Sigmoid colon (tissue), 7 donors: Measurements from ENCODE around the gene CCDC102A. TPM values are rescaled to one million over a fixed set of nuclear protein-coding genes. Genes with fewer than 3 reads are reported as not detected.

Experiments used
- DNase-seq: peaks from one replicate; pipeline ENCODE4 v3.0.0-alpha.2; 2019
- H3K27ac ChIP-seq, 4 donors: fragments of 200-600 bp; sonication (generic); one replicate each; pipeline ENCODE4 v1.5.1; 2016 to 2019; ENCODE audit warnings: mild to moderate bottlenecking in 1 of 4
- H3K27me3 ChIP-seq, 3 donors: fragments of 200-600 bp; sonication (generic); one replicate each; pipeline ENCODE4 v1.5.1; 2019; ENCODE audit warnings: mild to moderate bottlenecking in 1 of 3
- H3K36me3 ChIP-seq, 4 donors: fragments of 200-600 bp; sonication (generic); one replicate each; pipeline ENCODE4 v1.5.1; 2016 to 2019
- H3K4me1 ChIP-seq, 4 donors: fragments of 200-600 bp; sonication (generic); one replicate each; pipeline ENCODE4 v1.5.1; 2017 to 2019
- H3K4me3 ChIP-seq, 4 donors: fragments of 200-600 bp; sonication (generic); one replicate each; pipeline ENCODE4 v1.5.1; 2017 to 2019; ENCODE audit warnings: mild to moderate bottlenecking in 2 of 4, moderate library complexity in 1 of 4
- H3K9me3 ChIP-seq, 4 donors: fragments of 200-600 bp in 3 of 4; sonication (generic) in 3 of 4; one replicate each; pipeline versions ENCODE4 v1.5.1 to v1.6.1; 2013 to 2019
- EP300 ChIP-seq, 4 donors: sonication (generic); formaldehyde crosslinking; IDR thresholded peaks; one replicate each; pipeline ENCODE4 v1.6.1; 2017; ENCODE audit warnings: antibody characterized with exemption in 4 of 4
- POLR2A ChIP-seq, 2 donors: fragments of 450-650 bp; IDR thresholded peaks; one replicate each; pipeline ENCODE4 v1.6.1; 2016; ENCODE audit warnings: antibody characterized with exemption in 2 of 2, mild to moderate bottlenecking in 2 of 2, moderate library complexity in 2 of 2
- POLR2AphosphoS5 ChIP-seq, 4 donors: sonication (generic); formaldehyde crosslinking; IDR thresholded peaks; one replicate each; pipeline ENCODE4 v1.6.1; 2017; ENCODE audit warnings: antibody characterized with exemption in 4 of 4
- WGBS, 2 donors: extraction: QIAGEN DNeasy Blood & Tissue Kit; methylation state at CpG; one replicate each; pipeline ENCODE4 v1.1.7; 2013; 5-methylcytosine and 5-hydroxymethylcytosine counted together
- intact Hi-C: fragments of 100-400 bp; cut with DNase I; formaldehyde crosslinking; loops from one replicate; pipeline ENCODE4 v1.15.1; 2023
- polyA plus RNA-seq, 3 donors: library from polyadenylated mRNA; stranded (reverse); fragments of 200-250 nt; gene quantifications; one replicate each; pipeline ENCODE4 v1.2.3, GENCODE V29; 2013
- total RNA-seq, 4 donors: library from RNA; depleted of rRNA; stranded (reverse); fragments of >200 nt; gene quantifications; one replicate each; pipeline ENCODE4 v1.1.0, GENCODE V29; 2016
- TF ChIP-seq, protein P1 (sequence below), 4 experiments: fragments of 450-650 bp in 3 of 4; fragments of 200-600 bp in 1 of 4; IDR thresholded peaks; one replicate each; pipeline ENCODE4 v1.5.1; 2016 to 2019; ENCODE audit warnings: antibody characterized with exemption in 4 of 4, mild to moderate bottlenecking in 3 of 4, moderate library complexity in 2 of 4
- donor health status: healthy with polysubstance abuse.
- donor health status: Bipolar disorder and iron deficiency.
- donor health status: healthy.

The CCDC102A gene
- total and polyA plus RNA-seq, 7 donors = 1.6 to 46.8 (median 17.8) TPM

DNA sequence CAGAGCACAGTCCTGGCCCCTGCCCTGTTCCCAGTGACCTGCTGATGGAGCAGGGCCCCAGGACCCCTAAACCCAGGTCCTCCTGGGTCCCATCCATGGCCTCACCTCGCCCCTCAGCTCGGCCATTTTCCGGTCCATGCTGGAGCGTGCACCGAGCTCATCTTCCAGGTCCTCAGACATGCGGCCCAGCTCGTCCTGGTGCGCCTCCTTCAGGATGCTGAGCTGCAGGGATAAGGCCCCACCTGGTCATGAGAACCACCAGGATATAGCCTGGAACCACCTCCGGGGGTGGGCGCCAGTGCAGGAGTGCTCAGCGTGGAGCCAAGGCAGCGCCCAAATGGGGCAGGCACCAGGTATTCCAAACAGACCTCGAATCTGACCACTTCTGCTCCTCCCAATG is 17.9 kb downstream of the CCDC102A start:
- 81 to 89% methylated on average over 13 of the region's 13 CpGs for WGBS, 2 donors
- TF ChIP-seq POLR2A (IDR thresholded peaks at IDR 0.05) = no peak
- no peak for TF ChIP-seq POLR2AphosphoS5 (IDR thresholded peaks at IDR 0.05)
- no peak for TF ChIP-seq EP300 (IDR thresholded peaks at IDR 0.05)
- TF ChIP-seq, protein P1, sequence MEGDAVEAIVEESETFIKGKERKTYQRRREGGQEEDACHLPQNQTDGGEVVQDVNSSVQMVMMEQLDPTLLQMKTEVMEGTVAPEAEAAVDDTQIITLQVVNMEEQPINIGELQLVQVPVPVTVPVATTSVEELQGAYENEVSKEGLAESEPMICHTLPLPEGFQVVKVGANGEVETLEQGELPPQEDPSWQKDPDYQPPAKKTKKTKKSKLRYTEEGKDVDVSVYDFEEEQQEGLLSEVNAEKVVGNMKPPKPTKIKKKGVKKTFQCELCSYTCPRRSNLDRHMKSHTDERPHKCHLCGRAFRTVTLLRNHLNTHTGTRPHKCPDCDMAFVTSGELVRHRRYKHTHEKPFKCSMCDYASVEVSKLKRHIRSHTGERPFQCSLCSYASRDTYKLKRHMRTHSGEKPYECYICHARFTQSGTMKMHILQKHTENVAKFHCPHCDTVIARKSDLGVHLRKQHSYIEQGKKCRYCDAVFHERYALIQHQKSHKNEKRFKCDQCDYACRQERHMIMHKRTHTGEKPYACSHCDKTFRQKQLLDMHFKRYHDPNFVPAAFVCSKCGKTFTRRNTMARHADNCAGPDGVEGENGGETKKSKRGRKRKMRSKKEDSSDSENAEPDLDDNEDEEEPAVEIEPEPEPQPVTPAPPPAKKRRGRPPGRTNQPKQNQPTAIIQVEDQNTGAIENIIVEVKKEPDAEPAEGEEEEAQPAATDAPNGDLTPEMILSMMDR (IDR thresholded peaks at IDR 0.05) = no peak
- intact Hi-C loops = loop anchor here (5.0 kb wide), 2 partner anchors 56 to 216 kb away; partner anchors contain the start of gene POLR2C
- H3K36me3 ChIP-seq = peaks cover 9 to 50% (median 21%) of the 10 kb centered on the region in 4 donors
- H3K9me3 ChIP-seq = no peaks in the 10 kb centered on the region
- DNase-seq = no peak
- no peaks in the 10 kb centered on the region for H3K27me3 ChIP-seq
- no peak overlapping the region for H3K27ac ChIP-seq
- peaks cover 0 to 4% (median 3%) of the 10 kb centered on the region in 4 donors for H3K4me1 ChIP-seq
- no peak overlapping the region for H3K4me3 ChIP-seq

DNA sequence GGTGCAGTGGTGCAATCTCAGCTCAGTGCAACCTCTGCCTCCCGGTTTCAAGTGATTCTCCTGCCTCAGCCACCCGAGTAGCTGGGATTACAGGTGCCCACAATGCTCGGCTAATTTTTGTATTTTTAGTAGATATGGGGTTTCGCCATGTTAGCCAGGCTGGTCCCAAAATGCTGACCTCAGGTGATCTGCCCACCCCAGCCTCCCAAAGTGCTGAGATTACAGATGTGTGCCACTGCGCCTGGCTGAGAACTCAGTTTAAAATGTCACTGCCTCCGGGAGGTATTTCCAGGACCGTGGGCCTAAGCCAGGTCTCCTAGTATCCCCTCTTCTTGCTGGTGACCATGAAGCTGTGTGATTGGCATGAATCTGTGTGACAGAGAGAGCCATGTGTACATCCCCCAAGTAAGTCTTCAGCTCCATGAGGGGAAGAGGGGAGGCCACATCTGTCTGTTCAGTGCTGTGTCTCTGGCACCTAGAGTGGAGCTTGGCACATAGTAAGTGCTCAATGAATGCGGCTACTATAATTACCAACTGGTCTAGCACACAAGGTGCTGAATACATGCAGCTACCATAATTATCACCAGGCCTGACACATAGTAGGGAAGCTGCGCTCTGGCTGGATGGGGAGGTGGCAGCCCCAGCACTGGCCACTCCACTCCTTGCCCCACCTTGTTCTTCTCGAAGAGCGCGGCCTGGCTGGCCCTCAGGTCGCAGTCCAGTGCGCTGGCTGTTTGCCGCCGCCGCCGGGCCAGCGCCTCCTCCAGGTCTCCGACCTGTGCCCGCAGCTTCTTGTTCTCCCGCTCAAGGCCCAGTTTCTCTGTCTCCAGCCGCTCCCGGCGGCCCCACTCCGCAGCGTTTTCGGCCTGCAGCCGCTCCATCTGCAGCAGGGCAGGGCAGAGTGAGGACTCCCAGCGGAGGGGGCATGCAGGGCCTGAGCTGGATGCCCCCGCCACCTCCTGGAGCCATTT is 18.7 kb downstream of the CCDC102A start:
- peaks cover 0 to 12% (median 7%) of the 10 kb centered on the region in 4 donors for H3K4me1 ChIP-seq
- no peak overlapping the region for H3K4me3 ChIP-seq
- intact Hi-C loops = loop anchor here (5.0 kb wide), 2 partner anchors 55 to 215 kb away; partner anchors contain the start of gene POLR2C
- H3K9me3 ChIP-seq = no peaks in the 10 kb centered on the region
- H3K27me3 ChIP-seq = no peaks in the 10 kb centered on the region
- no peak overlapping the region for H3K27ac ChIP-seq
- 93 to 95% methylated on average over 31 of the region's 31 CpGs for whole genome bisulfite sequencing, 2 donors
- no peak for TF ChIP-seq POLR2AphosphoS5 (IDR thresholded peaks at IDR 0.05)
- no peak for TF ChIP-seq POLR2A (IDR thresholded peaks at IDR 0.05)
- TF ChIP-seq, protein P1 (IDR thresholded peaks at IDR 0.05) = no peak
- TF ChIP-seq EP300 (IDR thresholded peaks at IDR 0.05) = no peak
- H3K36me3 ChIP-seq = peaks cover 9 to 49% (median 21%) of the 10 kb centered on the region in 4 donors
- DNase-seq = no peak

DNA sequence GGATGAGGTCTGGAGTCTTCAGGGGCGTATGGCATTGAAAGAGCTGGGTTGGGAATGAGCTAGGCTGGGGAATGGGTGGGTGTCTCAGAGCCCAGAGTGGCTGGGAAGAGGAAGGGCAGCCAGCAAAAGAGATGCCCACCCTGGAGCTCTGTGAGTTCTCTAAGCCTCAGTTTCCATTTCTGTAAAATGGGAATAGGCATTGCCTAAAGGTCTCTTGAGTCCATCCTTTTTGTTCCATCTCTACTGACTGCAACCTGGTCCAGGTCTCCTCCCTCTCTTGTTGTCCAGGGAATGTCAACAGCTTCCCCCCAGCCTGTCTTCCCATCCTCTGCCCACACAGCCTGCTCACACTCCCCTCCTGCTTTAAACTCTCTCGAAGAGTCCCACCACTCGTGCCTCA is 19.6 kb downstream of the CCDC102A start:
- Histone ChIP-seq H3K27me3 (no peaks in the 10 kb centered on the region), H3K36me3 (peaks cover 9 to 48% (median 21%) of the 10 kb centered on the region in 4 donors), H3K9me3 (no peaks in the 10 kb centered on the region), H3K4me3 (no peak overlapping the region), H3K27ac (no peak overlapping the region), H3K4me1 (peaks cover 0 to 12% (median 7%) of the 10 kb centered on the region in 4 donors)
- no peak for TF ChIP-seq EP300 (IDR thresholded peaks at IDR 0.05)
- no peak for TF ChIP-seq POLR2AphosphoS5 (IDR thresholded peaks at IDR 0.05)
- TF ChIP-seq POLR2A (IDR thresholded peaks at IDR 0.05) = no peak
- DNase-seq = no peak
- 94 to 96% methylated on average over 3 of the region's 3 CpGs for WGBS, 2 donors
- intact Hi-C loops = loop anchor here (5.0 kb wide), 2 partner anchors 54 to 214 kb away; partner anchors contain the start of gene POLR2C

DNA sequence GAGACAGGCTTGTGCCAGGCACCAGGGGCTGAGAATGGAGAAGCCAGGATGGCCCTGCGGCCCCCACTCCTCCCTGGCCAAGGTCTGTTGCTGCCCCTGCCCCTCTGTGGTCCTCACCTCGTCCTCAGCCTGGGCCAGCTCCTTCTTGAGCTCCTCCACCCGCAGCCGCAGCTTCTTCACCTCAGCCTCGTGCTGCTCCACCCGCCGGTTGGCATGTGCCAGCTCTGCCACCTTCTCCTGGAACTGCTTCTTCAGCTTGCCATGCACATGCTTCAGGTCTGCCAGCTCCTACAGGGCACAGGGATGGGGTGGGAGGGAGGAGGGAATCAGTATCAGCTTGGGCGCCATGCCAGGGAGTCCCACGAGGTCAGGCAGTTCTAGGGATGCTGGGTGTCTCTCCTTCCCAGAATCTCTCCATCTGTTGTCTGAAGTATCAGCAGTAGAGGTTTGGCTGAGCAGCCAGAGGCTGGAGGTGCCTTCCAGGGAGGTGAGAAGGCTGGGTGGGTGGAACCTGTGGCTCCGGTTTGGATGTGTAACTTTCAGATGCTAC is 20.1 kb downstream of the CCDC102A start:
- Histone ChIP-seq H3K9me3 (no peaks in the 10 kb centered on the region), H3K27ac (no peak overlapping the region), H3K4me1 (peaks cover 0 to 12% (median 7%) of the 10 kb centered on the region in 4 donors), H3K27me3 (no peaks in the 10 kb centered on the region), H3K4me3 (no peak overlapping the region), H3K36me3 (peaks cover 9 to 46% (median 19%) of the 10 kb centered on the region in 4 donors)
- TF ChIP-seq, protein P1 (IDR thresholded peaks at IDR 0.05) = no peak
- no peak for TF ChIP-seq POLR2AphosphoS5 (IDR thresholded peaks at IDR 0.05)
- no peak for TF ChIP-seq POLR2A (IDR thresholded peaks at IDR 0.05)
- no peak for TF ChIP-seq EP300 (IDR thresholded peaks at IDR 0.05)
- WGBS, 2 donors = 78 to 90% methylated on average over 10 of the region's 10 CpGs
- intact Hi-C loops = loop anchor here (5.0 kb wide), 2 partner anchors 54 to 214 kb away; partner anchors contain the start of gene POLR2C
- no peak for DNase-seq
